Upper lobe of right lung (tissue), 1 donor: ENCODE data around the gene TEX26. TPM values are rescaled to one million over a fixed set of nuclear protein-coding genes. Genes with fewer than 3 reads are reported as not detected.

Source experiments
- ATAC-seq: fragments of 200-7000 bp; cut with Tn5 transposase; one replicate; pipeline ENCODE4 v1.9.1; 2020; ENCODE audit warnings: mild to moderate bottlenecking, moderate library complexity
- DNase-seq: peaks from one replicate; pipeline ENCODE4 v3.0.0-alpha.2; 2020
- H3K27ac ChIP-seq: fragments of 200-600 bp; one replicate; pipeline ENCODE4 v1.8.0; 2022
- H3K27me3 ChIP-seq: fragments of 200-600 bp; one replicate; pipeline ENCODE4 v1.8.0; 2022; ENCODE audit warnings: mild to moderate bottlenecking
- H3K36me3 ChIP-seq: fragments of 200-600 bp; one replicate; pipeline ENCODE4 v1.8.0; 2022
- H3K4me1 ChIP-seq: fragments of 200-600 bp; one replicate; pipeline ENCODE4 v1.8.0; 2022
- H3K4me3 ChIP-seq: fragments of 200-600 bp; one replicate; pipeline ENCODE4 v1.8.0; 2022; ENCODE audit warnings: mild to moderate bottlenecking
- H3K9me3 ChIP-seq: fragments of 200-600 bp; one replicate; pipeline ENCODE4 v1.8.0; 2022
- intact Hi-C: fragments of 100-400 bp; cut with DNase I; formaldehyde crosslinking; loops from one replicate; pipeline ENCODE4 v1.11.0; 2022
- total RNA-seq: library from RNA; stranded (reverse); fragmentation: NEBNext Ultra II Directional; extraction: Animal tissue kit (Norgen Biotek cat#: 25700); gene quantifications from one replicate; pipeline ENCODE4 v1.2.1, GENCODE V29; 2021
- TF ChIP-seq, protein P1 (sequence below): fragments of 200-600 bp; IDR thresholded peaks from one replicate; pipeline ENCODE4 v1.8.0; 2022; ENCODE audit warnings: antibody characterized with exemption
- donor health status: DM: no; HTN: yes; CAD: no; lungs with severe emphysema.

TEX26 gene
- total RNA-seq, 1 donor from 2014 or later, result not detected

DNA sequence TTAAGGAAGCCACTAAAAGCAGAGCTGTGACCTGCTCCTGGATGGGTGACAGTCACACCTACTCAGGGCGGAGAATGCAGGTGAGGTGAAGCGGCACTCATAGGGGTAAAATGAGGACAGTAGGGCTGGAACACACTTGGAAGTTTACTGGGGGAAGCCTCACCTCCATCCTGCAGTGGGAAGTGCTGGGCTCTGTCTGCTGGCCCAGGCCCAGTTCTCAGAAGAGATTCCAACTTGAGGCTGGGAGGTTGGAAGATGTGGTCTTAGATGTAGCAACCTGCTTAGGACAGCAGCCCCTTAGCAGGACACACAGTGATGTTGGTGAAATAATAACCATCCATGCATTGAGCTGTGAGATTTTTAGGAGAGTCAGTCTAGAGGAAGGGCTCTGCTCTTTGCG lies 21.8 kb upstream of the TEX26 start:
- Histone ChIP-seq H3K27ac (no peak overlapping the region), H3K36me3 (no peaks in the 10 kb centered on the region), H3K4me1 (peaks cover 26% of the 10 kb centered on the region), H3K27me3 (peaks cover 11% of the 10 kb centered on the region), H3K4me3 (no peak overlapping the region), H3K9me3 (no peaks in the 10 kb centered on the region)
- intact Hi-C loops, result no loop called here
- TF ChIP-seq, protein P1, sequence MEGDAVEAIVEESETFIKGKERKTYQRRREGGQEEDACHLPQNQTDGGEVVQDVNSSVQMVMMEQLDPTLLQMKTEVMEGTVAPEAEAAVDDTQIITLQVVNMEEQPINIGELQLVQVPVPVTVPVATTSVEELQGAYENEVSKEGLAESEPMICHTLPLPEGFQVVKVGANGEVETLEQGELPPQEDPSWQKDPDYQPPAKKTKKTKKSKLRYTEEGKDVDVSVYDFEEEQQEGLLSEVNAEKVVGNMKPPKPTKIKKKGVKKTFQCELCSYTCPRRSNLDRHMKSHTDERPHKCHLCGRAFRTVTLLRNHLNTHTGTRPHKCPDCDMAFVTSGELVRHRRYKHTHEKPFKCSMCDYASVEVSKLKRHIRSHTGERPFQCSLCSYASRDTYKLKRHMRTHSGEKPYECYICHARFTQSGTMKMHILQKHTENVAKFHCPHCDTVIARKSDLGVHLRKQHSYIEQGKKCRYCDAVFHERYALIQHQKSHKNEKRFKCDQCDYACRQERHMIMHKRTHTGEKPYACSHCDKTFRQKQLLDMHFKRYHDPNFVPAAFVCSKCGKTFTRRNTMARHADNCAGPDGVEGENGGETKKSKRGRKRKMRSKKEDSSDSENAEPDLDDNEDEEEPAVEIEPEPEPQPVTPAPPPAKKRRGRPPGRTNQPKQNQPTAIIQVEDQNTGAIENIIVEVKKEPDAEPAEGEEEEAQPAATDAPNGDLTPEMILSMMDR, result no peak
- DNase-seq, result no peak
- no peak for ATAC-seq

DNA sequence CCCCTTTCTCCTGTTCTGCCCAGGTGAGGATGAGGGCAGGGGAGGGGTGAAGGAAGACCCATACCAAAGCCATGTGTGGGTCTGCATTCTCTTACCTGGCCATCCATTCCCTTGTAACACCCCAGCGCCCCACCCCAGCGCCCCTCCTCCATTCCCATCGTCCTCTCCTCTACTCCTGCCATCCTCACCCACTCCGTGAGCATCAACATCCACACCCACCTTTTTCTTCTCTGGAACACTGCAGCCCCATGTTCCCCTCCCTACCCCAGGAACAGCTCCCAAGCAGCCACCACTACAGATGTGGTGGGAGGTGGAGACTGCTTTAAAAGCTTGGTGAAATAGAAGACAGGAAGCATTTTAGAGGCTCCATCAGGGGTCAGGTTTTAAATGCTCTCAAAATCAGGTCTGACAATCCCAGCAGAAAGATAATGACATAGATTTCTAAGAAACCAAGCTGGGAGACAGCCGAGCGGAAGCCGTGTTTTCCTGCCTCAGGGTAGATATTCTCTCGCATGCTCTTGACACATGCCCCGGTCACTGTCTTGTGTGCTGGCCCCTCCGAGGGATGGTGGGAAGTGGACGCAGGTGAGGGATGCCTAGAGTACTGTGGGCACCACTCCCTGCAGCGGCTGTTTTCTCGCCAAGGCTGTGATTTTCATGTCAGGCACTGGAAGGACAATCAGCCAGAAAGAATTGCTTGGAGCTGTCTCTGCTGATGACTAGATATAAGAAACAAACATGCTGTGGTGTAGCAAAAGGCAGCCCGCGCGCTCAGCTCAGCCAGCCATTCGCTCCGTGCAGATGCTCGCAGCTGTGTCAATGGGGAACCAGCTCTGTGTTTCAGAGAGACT lies 16.5 kb upstream of the TEX26 start:
- Histone ChIP-seq H3K4me1 (no peaks in the 10 kb centered on the region), H3K9me3 (no peaks in the 10 kb centered on the region), H3K27ac (no peak overlapping the region), H3K36me3 (no peaks in the 10 kb centered on the region), H3K27me3 (no peaks in the 10 kb centered on the region), H3K4me3 (no peak overlapping the region)
- DNase-seq (no peak), ATAC-seq (no peak)
- intact Hi-C loops, result no loop called here
- TF ChIP-seq, protein P1, result no peak

DNA sequence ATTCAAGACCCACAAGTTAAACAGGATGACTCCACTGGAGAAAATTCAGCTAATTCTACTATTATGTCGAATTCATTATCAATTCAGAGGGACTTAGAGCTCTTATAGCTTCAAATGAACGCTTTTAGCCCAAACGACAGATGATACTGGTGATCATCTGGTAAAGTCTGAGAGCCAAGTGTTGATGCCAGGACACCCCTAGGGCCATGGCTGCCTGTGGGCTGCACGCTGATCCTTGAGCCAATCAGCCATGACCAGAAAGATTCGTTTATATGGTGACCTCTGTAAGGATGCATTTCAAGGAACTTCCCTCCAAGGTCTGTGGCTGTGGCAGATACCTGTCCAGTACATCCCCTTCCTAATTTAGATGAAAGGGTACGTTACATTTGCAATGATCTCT lies 15.5 kb upstream of the TEX26 start:
- no peak for DNase-seq
- Histone ChIP-seq H3K9me3 (no peaks in the 10 kb centered on the region), H3K36me3 (no peaks in the 10 kb centered on the region), H3K27me3 (no peaks in the 10 kb centered on the region), H3K4me1 (no peaks in the 10 kb centered on the region), H3K4me3 (no peak overlapping the region), H3K27ac (no peak overlapping the region)
- TF ChIP-seq, protein P1, result no peak
- intact Hi-C loops, result no loop called here
- no peak for ATAC-seq

DNA sequence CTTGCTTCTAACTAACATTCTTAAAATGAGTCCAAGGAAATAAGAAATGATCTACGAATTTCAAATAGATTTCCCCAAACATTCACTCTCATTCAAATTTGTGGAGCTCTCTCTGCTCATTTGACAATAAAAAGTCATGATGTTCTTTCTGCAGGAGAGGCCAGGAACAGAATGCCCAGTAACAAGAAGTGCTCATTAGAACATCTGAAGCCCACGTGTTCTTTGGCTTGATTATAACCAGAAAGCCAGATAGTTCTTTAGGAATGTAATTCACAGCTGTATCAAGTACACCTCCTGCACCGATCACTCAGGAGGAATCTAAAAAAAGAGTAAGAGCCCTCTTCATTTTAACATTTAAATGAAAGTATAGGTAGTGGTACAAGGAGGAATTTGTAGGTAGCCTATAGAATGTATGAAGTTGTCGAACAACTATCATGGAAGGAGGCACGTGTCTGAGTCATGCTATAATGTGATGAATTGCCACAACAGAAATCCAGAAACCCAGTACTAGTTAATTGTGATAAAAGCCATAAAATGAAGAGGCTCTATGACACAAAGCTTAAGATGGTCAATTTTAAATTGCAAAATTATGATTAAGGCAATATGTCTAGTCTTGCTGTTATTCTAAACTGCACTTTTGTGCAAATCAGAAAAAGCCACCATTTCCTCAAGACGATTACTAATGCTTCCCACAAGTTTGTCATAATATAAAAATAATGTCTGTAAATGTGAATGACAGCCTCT lies 13.6 kb upstream of the TEX26 start:
- TF ChIP-seq, protein P1, result no peak

DNA sequence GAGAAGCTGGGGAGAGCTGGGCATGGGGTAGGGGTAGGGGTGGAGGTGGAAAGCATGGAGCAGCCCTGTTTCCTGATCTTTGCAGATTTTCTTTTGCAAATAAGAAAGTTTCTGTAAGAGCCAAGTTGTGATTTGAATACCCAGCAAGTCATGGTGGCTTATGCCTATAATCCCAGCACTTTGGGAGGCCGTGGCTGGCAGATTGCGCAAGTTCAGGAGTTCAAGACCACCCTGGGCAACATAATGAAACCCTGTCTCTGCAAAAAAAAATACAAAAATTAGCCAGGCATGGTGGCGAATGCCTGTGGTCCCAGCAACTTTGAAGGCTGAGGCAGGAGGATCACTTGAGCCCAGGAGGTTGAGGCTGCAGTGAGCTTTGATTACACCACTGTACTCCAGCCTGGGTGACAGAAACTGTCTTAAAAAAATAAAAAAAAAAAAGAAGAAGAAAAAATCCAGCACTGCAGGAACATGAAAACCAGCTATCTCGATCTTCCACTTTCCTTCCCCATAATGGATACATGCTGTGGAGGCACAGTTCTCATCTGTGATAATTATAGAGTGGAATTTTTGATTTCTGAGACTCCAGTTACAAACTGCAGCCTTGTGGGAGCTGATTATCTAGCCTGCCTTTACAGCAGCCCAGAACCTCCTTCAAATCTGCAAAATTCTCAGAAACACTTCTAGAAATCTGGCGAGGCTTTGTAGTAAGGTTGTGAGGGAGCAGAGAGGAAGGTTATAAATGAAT lies 12.1 kb upstream of the TEX26 start:
- intact Hi-C loops, result no loop called here
- Histone ChIP-seq H3K27me3 (no peaks in the 10 kb centered on the region), H3K4me1 (no peaks in the 10 kb centered on the region), H3K36me3 (no peaks in the 10 kb centered on the region), H3K9me3 (no peaks in the 10 kb centered on the region), H3K27ac (no peak overlapping the region), H3K4me3 (no peak overlapping the region)
- ATAC-seq (no peak), DNase-seq (no peak)
- TF ChIP-seq, protein P1, result no peak

More for the DNA sequence above, 13.6 kb upstream of the TEX26 start:
- Histone ChIP-seq H3K36me3 (no peaks in the 10 kb centered on the region), H3K4me1 (no peaks in the 10 kb centered on the region), H3K27ac (no peak overlapping the region), H3K4me3 (no peak overlapping the region), H3K9me3 (no peaks in the 10 kb centered on the region), H3K27me3 (no peaks in the 10 kb centered on the region)
- intact Hi-C loops, result no loop called here
- DNase-seq, result no peak
- no peak for ATAC-seq
